Activated gamma-delta T cell treated with Interleukin-2 at 50 U/mL for 16 hours (primary cell): ENCODE measurements around the gene NKD1.
"Not testable (repeated sequence)": the region's sequence is repeated elsewhere in the genome, so short reads cannot be mapped to it uniquely, and the experiment has no call there.

Source experiments
- DNase-seq: peaks from one replicate; pipeline ENCODE4 v3.0.0-alpha.2; 2020

NKD1 gene

DNA sequence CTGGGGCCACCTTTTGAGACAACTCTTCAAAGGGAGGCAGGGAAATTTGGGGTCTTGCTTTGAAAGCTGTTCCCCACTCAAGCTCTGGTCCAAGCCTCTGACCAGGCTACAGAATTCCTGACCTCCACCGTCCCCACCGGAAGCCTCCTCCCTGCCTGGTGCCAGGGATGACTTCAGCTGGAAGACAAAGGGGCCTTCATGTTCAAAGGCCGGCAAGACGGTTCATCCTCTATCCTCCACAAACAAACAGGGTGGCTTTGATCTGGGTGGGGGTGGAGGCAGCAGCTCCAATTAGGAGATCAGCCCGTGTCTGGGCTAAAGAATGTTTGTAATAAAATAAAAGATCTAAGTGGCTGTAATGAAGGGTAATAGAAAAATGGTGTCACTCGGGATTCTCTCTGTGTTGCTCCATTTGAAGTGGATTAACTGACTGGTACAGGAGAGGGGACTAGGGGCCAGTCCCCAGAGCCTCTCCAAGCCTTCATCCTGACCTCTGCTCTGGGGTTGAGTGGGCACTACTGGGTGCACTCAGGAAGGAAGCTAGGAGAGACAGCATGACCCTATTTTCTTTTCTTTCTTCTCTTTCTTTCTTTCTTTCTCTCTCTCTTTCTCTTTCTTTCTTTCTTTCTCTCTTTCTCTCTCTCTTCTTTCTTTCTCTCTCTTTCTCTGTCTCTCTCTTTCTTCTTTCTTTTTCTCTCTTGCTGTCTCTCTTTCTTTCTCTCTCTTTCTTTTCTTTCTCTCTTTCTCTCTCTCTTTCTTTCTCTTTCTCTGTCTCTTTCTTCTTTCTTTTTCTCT is 27.5 kb upstream of the NKD1 start:
- DNase-seq = no peak

DNA sequence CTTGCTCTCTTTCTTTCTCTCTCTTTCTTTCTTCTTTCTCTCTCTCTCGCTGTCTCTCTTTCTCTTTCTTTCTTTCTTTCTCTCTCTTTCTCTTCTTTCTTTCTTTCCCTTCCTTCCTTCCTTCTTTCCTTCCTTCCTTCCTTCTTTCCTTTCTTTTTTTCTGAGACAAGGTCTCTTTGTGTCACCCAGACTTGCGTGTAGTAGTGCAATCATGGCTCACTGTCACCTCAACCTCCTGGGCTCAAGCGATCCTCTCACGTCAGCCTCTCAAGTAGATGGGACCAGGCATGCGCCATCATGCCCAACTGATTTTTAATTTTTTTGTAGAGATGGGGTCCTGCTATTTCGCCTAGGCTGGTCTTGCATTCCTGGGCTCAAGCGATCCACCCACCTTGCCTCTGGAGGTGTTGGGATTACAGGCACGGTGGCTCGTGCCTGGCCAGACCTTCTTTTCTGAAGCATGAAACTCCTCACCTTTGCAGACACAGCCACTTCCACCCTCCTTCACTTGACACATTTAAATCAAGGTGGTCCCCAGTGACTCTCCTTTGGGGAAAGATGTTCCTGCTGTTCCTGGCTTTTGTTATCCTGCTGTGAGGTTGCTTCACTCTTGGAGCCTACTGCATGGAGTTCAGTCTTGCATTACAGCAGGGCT is 26.8 kb upstream of the NKD1 start:
- DNase-seq = no peak

DNA sequence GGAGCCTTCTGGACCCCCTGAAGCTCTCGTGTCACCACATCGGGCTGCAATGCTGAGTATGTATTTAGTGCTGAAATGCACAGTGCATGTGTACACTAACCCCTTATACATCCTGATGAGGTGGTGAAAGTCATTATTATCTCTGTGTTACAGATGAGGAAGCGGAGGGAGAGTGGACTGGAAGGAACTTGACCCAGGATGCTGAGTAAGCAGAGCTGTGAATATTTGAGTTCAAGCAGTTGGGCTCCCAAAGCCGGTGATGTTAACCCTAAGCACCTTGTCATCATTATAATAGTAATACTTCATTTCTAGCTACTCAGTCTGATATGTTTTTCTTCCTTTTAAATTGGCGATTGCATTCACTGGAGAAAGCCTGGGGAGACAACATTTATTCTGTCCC is 25.9 kb upstream of the NKD1 start:
- DNase-seq = no peak

DNA sequence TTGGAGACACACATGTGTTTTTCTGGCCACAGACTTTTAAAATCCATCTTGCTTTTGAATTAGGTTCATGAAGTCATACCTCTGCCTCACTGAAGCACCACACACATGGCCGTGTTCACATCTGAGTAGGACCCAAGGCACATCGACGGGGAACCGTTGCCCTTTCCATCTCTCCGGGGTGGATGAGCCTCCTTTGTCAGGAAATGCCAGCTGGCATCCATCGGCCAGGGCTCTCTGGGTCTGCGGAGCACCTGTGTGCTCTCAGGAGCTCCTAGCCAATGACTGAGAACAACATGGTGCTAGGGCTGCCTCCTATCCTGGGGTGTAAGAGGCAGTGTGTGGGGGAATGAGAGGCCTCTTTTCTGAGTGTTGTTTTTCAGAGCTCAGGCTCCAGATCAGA is 24.5 kb upstream of the NKD1 start:
- no peak for DNase-seq

DNA sequence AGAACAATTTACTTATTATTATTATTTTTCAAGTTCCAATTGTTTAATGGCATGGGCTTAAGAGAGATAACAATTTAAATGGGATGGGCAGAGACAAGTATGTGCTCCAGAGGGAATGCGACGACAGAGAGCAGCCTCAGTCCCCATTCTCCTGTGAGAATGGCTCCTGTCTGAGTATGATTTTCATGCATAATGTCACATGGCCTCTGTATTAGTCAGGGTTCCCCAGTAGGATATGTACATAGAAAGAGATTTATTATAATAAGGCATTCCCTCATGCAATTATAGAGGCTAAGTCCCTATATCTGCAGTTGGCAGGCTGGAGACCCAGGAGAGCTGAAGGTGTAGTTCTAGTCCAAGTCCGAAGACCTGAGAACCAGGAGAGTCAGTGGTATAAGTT is 22.9 kb upstream of the NKD1 start:
- DNase-seq = no peak

DNA sequence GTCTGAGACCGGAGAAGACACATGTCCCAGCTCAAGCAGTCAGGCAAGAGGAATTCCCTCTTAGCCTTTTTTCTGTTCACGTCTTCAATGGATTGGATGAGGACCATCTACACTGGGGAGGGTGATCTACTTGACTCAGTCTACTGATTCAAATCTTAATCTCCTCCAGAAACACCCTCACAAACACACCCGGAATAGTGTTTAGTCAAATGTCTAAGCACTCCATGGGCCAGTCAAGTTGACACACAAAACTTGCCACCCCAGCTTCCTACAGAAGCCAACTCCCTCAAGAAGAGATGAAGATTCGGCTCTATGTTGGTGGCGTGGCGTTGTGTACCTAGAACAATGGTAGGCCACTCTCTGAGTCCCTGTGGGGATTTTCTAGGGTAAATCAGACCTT is 22.5 kb upstream of the NKD1 start:
- no peak for DNase-seq

DNA sequence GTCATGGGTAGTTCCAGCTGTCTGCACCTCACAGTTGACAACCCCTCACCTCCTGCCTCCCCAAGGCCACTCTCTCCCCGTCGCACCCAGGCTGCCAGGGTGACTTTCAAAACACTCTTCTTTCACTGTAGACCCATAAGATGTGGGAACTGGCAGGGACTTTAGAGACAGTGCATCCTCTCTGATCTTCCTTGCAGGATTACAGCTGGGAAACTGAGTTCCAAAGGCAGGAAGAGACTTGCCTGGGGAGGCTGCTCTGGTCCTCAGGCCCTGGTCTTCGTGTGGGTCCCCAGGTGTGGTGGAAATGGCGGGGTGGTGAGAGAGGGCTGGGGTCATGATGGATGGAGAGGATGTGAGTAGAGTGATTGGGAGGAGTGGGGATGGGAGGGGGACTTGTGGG is 21.9 kb upstream of the NKD1 start:
- DNase-seq = no peak

DNA sequence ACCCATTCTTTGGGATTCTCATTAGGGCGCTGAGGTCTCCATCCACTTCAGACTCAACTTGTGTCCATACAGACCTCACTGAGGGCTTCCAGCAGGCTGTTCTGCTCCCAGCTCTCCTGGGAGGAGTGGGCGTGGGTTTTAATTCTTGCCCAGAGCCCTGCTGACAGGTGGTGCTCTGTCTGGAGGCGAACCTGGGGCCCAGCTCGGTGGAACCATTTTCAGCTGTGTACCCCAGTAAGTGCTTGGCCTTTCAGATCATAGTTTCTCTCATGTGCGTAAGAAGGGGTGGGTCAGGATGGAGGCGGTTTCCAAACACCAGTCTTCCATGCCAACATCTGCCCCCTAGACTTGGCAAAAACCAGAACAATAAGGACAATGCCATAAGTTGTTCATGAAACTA is 21.4 kb upstream of the NKD1 start:
- no peak for DNase-seq

DNA sequence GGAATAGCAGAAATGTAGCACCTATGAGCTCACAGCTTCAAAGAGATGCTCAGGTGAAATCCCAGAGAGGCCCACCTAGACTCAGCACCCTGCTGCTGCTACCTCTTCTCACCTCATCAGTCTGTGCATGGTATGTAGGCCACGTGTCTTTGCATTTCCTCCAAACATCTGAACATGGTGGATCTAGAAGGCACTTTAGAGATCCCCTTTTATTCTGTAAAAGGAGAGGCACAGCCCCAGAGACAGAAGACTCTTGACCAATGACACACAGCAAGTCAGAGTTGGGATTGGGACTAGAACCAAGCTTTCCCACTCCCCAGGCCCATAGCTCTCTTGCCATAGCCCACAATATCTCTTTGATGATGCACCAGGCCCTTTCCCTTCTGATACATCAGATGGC is 19.4 kb upstream of the NKD1 start:
- no peak for DNase-seq

DNA sequence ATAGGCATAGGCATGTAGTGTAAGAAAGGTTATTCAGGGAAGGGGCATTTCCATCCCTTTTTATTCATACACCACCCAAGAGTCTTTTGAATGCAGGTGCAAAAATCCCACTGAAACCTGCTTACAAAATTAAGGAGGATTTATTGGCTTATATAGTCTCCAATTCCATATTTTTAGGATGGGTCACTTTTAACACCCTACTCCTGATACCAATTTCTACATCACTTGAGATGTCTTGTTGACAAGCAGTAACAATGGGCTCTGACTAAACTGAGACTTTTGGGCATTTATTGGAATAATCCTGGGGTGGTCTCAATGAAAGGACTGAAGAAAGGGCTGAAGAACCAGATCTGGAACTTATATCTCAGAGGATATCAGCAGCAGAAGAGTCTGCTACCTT is 18.9 kb upstream of the NKD1 start:
- DNase-seq = no peak

DNA sequence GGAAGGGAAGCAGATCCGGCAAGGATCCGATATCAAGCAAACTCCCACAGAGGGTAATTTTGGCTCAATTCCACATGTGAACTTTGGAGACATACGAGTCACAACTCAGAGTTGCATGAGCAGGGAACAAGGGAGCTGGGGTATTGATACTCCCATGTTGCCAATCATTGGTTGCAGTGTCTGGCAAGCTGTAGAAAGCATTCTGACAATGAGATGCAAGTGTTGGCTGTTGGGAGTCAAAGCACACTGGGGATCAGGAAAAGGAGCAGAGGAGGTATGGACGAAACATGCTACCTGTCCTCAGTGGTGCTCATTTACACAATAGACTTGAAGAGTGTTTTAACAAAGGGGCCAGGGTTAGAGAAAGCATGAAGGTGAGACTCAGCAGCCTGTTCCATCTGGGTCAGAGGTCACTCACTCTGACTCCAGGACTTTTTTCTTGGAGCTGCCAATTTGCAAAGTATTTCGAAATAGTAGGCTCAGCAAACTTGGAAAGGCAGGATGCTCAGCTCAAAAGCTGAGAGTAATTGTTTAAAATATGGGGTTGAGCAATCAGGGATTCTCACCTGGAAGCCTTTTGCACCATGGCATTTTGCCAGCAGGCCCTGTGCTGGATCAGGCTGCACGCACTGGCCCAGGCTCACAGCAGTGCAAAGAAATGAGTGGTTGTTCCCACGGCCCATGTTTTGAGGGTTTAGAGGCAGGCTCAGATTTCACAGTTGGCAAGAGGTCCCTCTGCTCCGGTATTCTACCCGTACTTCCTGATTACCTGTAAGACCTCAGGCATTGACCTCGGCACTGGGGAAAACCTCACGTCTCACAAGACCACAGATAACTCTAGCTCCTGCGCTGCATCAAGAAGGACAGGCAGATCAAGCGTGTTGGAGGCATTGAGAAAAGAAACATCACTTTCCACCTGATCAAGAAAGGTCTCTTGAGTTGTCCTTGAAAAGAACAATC is 17.6 kb upstream of the NKD1 start:
- DNase-seq = no peak

DNA sequence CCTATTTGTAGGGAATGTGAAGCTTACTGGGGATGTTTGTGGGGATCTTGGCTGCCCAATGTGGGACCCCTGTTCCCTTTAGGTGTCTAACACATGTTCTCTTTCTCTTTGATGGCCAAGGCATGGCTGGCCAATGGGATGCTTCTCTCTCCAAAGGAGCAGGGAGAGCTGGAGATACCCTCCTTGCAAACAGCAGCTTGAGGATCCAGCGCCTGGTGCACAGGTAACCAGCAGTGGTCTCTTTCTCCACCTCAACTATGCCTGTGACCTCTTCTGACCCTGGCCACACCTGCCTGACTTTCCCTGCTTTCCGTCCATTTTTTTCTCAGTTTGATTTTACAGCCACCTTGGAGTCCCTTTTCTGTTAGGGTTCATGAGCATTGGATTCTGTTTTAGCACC is 16.8 kb upstream of the NKD1 start:
- no peak for DNase-seq

DNA sequence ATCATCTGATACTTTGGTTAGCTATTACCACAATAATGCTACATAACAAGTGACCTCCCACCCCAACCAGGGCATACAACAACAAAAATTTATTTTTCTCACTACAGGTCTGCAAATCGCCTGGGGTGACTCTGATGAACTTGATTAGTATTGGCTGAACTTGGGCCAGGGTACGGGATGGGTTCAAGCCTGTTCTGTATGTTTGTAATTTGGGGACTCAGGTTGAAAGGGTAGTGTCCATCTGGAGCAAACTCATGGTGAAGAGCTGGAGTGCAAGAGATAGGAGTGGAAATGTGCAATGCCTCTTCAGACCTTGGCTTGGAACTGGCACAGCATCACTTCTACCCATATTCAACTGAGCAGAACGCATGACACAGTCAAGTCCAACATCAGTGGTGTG is 16.3 kb upstream of the NKD1 start:
- DNase-seq = no peak

DNA sequence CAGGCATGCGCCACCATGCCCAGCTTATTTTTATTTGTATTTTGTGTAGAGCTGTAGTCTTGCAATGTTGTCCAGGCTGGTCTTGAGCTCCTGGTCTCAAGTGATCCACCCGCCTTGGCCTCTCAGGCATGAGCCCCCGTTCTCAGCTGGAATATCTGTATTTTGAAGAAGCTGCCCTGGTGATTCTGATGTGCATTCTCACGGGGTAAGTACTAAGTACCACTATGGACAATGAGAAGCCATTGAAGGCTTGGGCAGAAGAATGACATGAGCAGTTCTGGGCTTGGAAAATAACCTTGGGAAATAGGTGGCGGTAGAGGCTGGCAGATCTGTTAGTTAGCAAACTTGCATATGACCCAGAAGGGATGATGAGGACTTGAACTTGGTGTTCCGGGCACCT is 15.6 kb upstream of the NKD1 start:
- no peak for DNase-seq

DNA sequence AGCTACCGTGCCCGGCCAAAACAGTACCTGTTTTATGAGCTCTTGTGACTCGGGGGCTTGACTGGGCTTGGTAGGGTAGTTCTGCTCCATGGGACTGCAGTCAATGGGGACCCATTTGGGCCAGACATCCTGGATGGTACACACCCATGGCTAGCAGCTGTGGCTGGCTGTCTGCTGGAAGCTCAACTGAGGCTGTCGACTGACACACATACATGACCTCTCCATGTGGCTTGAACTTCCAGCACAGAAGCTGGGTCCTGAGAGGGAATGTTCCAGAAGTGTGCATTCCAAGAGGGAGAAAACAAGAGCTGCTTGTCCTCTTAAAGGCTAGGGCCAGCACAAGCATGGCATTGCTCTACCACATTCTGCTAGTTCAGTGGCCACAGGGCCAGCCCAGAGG is 14.9 kb upstream of the NKD1 start:
- no peak for DNase-seq

DNA sequence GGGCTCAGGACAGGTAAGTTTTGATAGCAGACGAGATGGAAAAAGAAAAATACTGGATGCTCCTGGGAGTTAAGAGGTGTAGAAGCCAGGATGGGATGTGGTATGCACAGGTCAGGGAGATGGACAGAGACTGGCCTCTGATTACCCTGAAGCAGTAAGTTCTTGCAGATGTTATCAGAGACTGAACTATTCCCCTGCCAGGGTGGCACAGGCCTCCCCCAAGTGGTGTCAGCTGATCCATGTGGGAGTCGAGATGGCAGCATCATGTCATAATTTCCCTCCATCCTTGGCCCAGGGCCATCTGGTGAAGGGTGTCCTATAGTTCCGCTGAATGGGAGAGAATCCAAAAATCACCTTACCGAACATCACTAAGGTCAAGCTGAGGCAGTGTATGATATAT is 14.1 kb upstream of the NKD1 start:
- no peak for DNase-seq

DNA sequence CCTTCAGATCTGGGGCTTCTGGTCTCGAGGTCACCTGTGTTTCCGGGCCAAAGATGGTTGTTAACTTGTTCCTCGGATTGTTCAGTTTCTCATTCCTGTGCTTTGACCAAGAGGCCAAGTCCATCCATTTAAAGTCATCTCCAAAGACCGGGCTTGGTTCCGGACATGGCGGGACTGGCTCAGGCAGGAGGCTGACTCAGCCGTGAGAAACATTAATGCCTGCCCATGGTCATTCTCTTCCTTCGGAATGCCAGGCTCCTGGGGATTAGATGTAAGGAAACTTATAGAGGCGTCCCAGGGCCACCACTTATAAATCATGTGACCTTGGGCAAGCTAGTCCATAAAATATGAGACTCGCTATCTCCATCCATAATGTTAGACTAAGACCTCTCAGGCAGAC is 13.6 kb upstream of the NKD1 start:
- DNase-seq = no peak

DNA sequence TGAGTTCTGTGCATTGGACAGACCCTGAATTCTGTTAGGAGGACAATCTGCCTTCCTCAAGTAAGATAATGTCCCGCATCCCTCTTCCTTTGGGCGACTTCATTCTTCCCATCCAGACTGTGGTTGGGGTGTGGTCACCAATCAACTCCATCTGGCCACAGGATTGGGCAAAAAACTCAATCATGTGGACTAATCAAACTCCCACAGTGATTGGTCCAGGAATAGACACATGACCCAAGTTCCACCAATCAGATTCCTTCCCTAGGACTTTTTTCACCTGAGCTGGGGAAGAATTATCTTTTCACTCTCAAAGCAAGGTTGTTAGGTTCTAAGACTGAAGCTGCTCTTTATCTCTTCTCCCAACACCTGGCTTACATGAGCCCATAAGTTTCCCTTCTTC is 13.2 kb upstream of the NKD1 start:
- no peak for DNase-seq

DNA sequence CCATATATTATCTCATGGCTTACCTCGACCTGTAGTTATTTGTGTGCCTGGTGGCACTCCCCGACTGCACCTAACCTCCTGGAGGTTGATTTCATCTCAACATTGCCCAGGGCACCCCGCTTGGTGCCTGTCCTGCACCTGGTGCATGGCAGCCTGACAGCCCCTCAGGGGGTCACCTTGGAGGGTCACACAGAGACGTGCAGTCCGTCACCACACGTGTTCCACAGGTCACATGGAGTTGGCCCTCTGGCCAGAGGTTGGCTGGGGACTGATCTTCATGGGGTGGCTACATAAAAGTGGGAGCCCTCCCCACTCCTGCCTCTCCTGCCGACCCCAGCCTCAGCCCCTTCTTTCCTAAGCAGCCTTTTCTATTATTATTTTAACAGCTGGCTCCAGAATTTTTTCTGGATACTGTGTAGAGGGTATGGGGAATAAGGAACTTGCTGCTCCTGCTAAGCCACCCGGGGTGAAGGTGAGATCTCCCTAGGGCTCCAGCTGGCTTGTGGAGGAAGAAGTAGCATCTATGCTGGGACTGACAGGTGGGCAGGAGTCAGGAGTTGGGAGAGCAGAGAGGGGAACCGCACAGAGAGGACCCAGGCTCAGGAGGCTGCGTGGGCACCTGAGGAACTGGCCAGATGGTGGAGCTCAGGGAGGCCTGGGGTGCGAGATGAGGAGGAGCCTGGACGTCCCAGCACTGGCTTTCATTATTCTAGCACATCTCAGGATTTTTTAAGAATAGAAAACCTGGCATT is 12.5 kb upstream of the NKD1 start:
- DNase-seq = no peak

DNA sequence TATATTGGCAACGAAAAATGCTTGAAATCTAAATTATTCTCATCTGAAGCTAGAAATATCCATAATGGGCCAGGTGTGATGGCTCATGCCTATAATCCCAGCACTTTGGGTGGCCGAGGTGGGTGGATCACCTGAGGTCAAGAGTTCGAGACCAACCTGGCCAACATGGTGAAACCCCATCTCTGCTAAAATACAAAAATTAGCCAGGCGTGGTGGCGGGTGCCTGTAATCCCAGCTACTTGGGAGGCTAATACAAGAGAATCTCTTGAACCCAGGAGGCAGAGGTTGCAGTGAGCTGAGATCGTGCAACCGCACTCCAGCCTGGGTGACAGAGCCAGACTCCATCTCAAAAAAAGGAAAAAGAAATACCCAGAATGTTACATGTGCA is 11.9 kb upstream of the NKD1 start:
- not testable (repeated sequence) for DNase-seq

DNA sequence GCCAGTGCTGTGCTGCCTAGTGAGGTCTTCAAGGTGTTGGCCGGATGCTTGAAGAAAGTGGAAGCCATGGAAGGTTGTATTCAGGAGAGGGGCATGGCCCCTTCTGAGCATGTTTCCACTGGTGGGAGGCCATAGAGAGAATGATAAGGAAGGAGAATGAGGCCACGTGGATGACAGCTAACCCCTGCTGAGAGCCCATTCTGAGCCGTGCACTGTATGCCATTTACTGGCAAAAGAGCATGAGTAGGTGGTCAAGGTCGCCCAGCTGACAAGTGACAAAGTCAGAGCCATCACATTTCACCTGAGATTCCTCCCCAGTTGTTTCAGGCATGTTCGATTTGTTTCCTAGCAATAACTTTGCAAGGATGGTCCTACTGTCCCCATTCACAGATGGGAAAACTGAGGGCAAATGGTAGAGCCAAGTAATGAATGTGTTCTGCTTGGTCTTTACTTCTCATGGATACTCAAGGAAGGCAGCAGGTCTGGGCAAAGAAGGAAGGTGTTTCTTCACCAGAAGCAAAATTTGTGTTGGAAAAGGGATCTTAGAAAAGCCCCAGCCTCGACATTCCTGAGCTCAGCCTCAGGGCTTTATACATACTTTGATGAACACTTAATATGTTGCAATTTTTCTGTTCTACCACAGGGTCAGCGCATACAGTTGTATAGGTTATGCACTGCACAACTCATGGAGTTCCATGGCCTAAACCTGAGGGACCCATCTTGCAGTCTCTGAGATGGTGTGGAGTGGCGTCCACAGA is 10.5 kb upstream of the NKD1 start:
- DNase-seq = no peak

DNA sequence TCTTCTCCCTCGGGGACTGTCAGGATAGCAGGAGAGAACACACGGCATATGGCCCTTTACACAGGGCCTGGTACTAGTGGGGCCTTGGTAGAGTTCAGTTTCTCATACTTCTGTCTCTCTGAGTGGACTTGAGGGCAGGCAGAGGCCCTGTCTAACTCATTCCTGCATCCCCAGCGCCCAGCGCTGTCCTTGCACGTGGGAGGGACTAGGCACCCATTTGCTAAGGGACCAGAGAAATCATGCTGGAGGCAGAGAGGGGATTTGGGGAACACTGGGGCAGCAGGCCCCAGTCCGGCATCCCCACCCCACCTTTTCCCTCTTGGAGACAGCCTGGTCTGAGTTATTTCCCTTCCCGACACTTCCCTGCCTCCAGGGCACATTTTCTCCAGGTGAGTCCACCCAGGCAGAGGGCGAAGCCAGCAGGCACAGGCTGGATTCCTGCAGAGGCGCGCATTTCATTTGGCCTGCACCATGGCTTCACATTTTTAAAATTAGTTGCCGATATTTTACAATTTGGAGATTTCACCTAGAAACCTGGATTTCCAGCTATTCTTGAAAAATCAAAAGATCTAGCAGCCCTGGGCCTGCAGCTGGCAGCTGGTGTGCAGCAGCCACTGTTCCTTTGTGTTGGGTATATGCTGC is 9.7 kb upstream of the NKD1 start:
- no peak for DNase-seq
